Measurements from ENCODE around the gene MKNK2. TPM values are rescaled to one million over a fixed set of nuclear protein-coding genes. Genes with fewer than 3 reads are reported as not detected.
A peak's percentile ranks its signal among the peaks of the same experiment; 100 is the strongest.
"Not testable (repeated sequence)": the region's sequence is repeated elsewhere in the genome, so short reads cannot be mapped to it uniquely, and the experiment has no call there.

MKNK2 gene
- total and polyA plus RNA-seq, 2 of the 13 experiments (the other 11 are each of a cell fraction or from before 2014, with no cell fraction given), result 44.9 to 112 TPM

DNA sequence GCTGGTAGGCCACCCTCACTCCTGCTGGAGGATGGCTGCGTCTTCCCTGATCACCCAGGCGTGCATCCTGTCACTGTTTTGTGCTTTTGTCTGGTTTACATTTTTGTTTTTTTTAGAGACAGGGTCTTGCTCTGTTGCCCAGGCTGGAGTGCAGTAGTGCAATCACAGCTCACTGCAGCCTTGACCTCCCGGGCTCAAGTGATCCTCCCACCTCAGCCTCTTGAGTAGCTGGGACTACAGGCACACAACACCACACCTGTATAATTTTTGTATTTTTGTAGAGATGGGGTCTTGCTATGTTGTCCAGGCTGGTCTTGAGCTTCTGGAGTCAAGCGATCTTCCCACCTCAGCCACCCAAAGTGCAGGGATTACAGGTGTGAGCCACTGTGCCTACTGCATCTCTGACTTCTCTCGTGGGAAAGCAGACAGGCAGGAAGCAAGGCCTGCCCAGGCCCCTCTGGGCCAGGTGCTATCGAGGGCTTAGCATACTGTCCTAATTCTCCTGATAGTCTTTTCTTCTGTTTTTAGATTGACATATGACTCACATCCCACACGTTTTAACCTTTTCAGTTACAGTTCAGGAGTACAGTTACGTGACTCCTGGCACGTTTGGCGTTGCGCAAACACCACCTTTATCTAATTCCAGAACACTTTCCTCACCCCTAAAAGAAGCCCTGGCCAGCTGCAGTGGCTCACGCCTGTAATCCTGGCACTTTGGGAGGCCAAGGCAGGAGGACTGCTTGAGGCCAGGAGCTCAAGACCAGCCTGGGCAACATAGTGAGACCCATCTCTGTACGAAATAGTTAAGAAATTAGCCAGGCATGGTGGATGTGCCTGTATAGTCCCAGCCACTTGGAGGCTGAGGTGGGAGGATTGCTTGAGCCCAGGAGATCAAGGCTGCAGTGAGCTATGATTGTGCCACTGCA lies 35.9 kb upstream of the MKNK2 start:
- ATAC-seq (peak; percentile 79), FAIRE-seq (peak; percentile 85), DNase-seq (ENCODE audit: low spot score) (peak; percentile 88)
- H2AFZ ChIP-seq (ENCODE audit: low read length); H3K79me2 ChIP-seq (ENCODE audit: insufficient read depth, low read length); in situ Hi-C loops (cut with HindIII; ENCODE audit: extremely low pct_ligation_motif_present, low pct_unique_long_range_greater_than_20kb); BruUV-seq (replicated peaks); H3K9ac ChIP-seq (ENCODE audit: insufficient read depth, low read depth, low read length); H3K9me3 ChIP-seq (ENCODE audit: low read length); H4K20me1 ChIP-seq (ENCODE audit: insufficient read depth, low read length); intact Hi-C loops (cut with micrococcal nuclease; ENCODE audit: unreplicated experiment); H3K4me3 ChIP-seq (replicated peaks in 1 of 3; ENCODE audit: insufficient read depth in 1 of 3, low read depth in 2 of 3, low read length in 3 of 3); H3K27me3 ChIP-seq (ENCODE audit: control insufficient read depth in 1 of 2, insufficient read depth in 2 of 2, low read length in 2 of 2); H3K36me3 ChIP-seq (replicated peaks in 1 of 2; ENCODE audit: control insufficient read depth in 1 of 2, insufficient read depth in 2 of 2, low read length in 2 of 2); CTCF ChIA-PET (ENCODE audit: low intra/inter-chr PET ratio, low total read pairs): not testable (repeated sequence)
- POLR2A ChIA-PET, result interaction anchor here (1.1 kb wide), 1 partner anchor 27 kb away, joined by 4 read pairs; no protein-coding TSS in a partner anchor
- H3K4me1 ChIP-seq (ENCODE audit: insufficient read depth, low read length), result peaks cover 63% of the 10 kb centered on the region
- peak overlapping the region; percentile 70 for H3K27ac ChIP-seq (ENCODE audit: extremely low read length, insufficient read depth, low read length)
- 27% methylated on average over 13 of the region's 13 CpGs for WGBS (ENCODE audit: low lambda C conversion rate)
- peak overlapping the region; percentile 22; the same call in 1 of the 2 replicates for H3K4me2 ChIP-seq (ENCODE audit: low read depth, low read length)
- TF ChIP-seq, protein P1, sequence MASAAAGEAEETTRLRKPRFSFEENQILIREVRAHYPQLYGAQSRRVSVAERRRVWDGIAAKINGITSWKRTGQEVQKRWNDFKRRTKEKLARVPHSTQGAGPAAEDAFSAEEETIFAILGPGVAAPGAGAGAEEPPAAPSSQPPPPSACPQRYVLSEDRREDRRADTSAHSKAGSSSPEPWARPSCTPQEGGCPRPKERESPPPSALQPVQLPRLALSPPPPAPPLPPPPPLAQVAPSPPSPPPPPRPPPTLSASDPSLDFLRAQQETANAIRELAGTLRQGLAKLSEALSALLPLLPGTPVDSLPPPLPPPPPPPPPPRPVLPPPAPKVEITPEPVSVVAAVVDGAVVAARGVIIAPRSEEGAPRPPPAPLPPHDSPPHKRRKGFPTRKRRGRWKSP (CRISPR knock-in tag; IDR thresholded peaks at IDR 0.05), result 0 out of 2 replicates have a peak, but pooled peaks have one; percentile 61
- TF ChIP-seq THAP11 (CRISPR knock-in tag; IDR thresholded peaks at IDR 0.05), result 0 out of 2 replicates have a peak, but pooled peaks have one; percentile 16
- peak; percentile 78 for TF ChIP-seq HMGXB3 (CRISPR knock-in tag; IDR thresholded peaks at IDR 0.05; ENCODE audit: borderline replicate concordance)
- TF ChIP-seq HMG20B (CRISPR knock-in tag; conservative IDR thresholded peaks at IDR 0.05), result 0 out of 2 replicates have a peak, but pooled peaks have one; percentile 21
- TF ChIP-seq FOXK1 (CRISPR knock-in tag; IDR thresholded peaks at IDR 0.05; ENCODE audit: borderline replicate concordance, low read depth), result peak; percentile 66; the same call in 1 of the 2 replicates
- TF ChIP-seq, protein P2, sequence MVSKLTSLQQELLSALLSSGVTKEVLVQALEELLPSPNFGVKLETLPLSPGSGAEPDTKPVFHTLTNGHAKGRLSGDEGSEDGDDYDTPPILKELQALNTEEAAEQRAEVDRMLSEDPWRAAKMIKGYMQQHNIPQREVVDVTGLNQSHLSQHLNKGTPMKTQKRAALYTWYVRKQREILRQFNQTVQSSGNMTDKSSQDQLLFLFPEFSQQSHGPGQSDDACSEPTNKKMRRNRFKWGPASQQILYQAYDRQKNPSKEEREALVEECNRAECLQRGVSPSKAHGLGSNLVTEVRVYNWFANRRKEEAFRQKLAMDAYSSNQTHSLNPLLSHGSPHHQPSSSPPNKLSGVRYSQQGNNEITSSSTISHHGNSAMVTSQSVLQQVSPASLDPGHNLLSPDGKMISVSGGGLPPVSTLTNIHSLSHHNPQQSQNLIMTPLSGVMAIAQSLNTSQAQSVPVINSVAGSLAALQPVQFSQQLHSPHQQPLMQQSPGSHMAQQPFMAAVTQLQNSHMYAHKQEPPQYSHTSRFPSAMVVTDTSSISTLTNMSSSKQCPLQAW (CRISPR knock-in tag; IDR thresholded peaks at IDR 0.05), result peak; percentile 77
- TF ChIP-seq TFDP2 (CRISPR knock-in tag; IDR thresholded peaks at IDR 0.05), result peak; percentile 68
- 0 out of 2 replicates have a peak, but pooled peaks have one; percentile 27 for TF ChIP-seq ZNF598 (CRISPR knock-in tag; IDR thresholded peaks at IDR 0.05; ENCODE audit: borderline replicate concordance)
- peak; percentile 47 for TF ChIP-seq IKZF4 (CRISPR knock-in tag; IDR thresholded peaks at IDR 0.05; ENCODE audit: borderline replicate concordance, low read depth, not compliant biosample characterization)
- TF ChIP-seq, protein P3, sequence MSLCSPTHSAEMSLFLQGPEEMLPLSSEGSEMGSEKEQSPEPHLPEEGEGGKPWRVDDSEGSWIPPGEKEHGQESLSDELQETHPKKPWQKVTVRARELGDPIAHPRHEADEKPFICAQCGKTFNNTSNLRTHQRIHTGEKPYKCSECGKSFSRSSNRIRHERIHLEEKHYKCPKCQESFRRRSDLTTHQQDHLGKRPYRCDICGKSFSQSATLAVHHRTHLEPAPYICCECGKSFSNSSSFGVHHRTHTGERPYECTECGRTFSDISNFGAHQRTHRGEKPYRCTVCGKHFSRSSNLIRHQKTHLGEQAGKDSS (CRISPR knock-in tag; IDR thresholded peaks at IDR 0.05; ENCODE audit: borderline replicate concordance, low read depth), result peak; percentile 23
- peak; percentile 62; the same call in 1 of the 2 replicates for TF ChIP-seq ZNF235 (CRISPR knock-in tag; IDR thresholded peaks at IDR 0.05; ENCODE audit: borderline replicate concordance)

Measured in HepG2 (cell line).